ENCODE measurements around the gene MYCN.

The MYCN gene

DNA sequence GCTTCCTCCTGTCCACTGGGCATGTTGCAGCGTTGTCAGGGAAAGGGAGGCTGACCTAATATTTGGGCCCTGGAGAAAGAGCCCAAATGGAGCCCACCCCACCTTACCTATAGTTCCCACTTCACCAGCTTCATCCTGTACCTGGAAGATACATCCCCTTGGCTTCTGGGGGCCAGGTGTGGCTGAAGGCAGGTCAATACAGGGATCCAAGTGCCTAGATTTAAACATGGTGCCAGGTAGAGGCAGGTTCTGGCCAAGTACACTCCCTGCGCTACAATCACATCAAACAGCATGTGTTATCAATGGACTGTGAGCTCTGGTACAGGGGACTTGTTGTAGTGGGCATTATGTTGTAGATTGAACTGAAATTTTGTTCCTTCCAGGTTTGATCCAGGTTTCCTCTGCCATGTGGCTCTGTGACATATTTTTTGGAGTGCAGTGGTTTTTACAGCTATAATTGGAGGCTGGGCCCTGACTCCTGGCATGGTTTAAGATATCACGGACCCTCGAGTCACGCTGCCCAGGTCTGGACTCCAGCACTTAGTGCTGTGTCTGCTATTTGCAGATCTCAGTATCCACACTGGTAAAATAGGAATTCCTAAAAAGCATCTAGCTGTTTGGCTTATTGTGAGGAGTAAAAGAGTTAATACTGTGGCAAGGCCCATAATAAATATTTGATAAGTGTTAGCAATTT, 23.8 kb downstream of the MYCN start:
- TF ChIP-seq, protein P1, sequence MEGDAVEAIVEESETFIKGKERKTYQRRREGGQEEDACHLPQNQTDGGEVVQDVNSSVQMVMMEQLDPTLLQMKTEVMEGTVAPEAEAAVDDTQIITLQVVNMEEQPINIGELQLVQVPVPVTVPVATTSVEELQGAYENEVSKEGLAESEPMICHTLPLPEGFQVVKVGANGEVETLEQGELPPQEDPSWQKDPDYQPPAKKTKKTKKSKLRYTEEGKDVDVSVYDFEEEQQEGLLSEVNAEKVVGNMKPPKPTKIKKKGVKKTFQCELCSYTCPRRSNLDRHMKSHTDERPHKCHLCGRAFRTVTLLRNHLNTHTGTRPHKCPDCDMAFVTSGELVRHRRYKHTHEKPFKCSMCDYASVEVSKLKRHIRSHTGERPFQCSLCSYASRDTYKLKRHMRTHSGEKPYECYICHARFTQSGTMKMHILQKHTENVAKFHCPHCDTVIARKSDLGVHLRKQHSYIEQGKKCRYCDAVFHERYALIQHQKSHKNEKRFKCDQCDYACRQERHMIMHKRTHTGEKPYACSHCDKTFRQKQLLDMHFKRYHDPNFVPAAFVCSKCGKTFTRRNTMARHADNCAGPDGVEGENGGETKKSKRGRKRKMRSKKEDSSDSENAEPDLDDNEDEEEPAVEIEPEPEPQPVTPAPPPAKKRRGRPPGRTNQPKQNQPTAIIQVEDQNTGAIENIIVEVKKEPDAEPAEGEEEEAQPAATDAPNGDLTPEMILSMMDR (IDR thresholded peaks at IDR 0.05; ENCODE audit: control insufficient read depth, extremely low read depth, insufficient read depth) = no peak
- no peak overlapping the region for H3K4me3 ChIP-seq (ENCODE audit: low read depth, low read length)
- no peak for DNase-seq (ENCODE audit: low read depth)

DNA sequence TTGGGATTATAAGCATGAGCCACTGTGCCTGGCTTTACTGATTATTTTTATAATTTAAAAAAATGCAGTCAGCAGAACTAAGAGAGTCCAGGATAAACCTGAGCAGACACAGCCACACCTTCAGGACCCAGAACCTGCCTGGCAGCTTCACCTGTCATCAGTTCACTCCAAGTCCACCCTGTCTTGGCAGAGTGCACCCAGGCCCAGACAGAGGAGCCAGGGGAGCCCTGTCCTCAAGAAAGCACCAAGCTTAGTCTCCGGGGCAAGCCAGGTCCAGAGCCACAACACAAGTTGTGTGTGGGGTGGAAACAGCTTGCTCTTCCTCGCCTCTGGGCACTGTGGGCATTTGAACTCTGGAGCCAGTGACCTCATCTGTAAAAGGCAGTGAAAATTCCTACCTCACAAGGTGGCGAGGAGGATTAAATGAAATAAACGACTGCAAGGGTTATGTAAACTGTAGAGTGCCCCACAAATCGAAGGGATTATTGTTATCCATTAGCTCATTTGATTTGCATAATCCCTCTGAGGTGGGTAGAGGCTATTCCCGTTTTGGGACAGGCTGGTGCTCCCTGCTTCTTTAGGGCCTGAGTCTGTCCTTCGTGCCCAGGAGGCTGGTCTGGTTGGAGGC, 24.7 kb downstream of the MYCN start:
- no peak overlapping the region for H3K4me3 ChIP-seq (ENCODE audit: low read depth, low read length)
- TF ChIP-seq, protein P1 (IDR thresholded peaks at IDR 0.05; ENCODE audit: control insufficient read depth, extremely low read depth, insufficient read depth) = no peak
- DNase-seq (ENCODE audit: low read depth) = peak; percentile 41

DNA sequence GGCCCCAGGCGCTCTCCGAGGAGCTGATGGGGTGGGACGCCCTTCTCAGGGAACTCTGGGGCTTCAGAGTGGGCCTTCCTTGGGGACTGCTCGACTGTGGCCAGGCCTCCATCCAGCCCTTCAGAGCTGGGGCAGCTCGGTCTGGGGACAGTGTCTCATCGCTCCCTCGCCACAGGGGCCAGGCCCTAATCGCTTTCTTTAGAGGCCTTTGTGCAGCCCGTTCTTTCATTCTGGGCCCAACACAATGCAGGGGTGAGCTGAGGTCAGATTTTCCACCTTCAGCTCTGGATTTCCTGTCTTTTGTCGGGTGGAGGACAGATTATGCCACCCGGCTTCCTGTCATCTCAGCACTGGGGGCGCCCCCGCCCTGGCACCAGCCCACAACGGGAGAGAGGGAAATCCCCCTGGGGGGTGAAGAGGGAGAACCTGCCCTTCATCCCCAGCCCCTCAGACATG, 25.2 kb downstream of the MYCN start:
- TF ChIP-seq, protein P1 (IDR thresholded peaks at IDR 0.05; ENCODE audit: control insufficient read depth, extremely low read depth, insufficient read depth) = no peak
- DNase-seq (ENCODE audit: low read depth) = no peak

DNA sequence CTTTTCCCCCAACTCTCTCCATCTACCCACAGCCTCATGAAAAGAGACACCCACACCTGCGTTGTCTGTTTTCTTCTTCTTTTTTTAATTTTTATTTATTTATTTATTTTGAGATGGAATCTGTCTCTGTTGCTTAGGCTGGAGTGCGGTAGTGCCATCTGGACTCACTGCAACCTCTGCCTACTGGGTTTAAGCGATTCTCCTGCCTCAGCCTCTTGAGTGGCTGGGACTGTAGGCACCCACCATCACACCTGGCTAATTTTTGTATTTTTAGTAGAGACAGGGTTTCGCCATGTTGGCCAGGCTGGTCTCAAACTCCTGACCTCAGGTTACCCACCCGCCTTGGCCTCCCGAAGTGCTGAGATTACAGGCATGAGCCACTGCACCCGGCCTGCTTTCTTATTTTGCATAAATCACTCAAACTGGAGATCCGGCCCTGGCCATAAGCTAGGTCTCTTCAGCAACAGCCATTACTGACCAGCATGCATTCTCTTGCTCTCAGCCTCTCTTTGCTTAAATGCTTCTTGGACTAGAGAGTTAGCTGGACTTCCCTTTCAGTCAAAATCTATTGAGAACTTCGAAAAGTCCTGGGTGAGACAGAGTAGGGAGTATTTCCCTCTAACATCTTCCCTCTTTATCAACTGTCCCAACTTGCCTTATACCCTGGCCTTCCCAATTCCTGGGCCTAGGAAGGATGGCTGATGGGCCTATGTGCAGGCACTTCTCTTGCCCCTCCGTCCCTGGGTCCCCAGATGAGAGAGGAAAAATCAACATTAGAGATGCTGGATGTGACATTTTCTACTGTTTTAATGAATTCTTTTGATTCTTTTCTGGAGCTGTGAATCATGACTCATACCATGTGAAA, 27.3 kb downstream of the MYCN start:
- no peak for DNase-seq (ENCODE audit: low read depth)
- TF ChIP-seq, protein P1 (IDR thresholded peaks at IDR 0.05; ENCODE audit: control insufficient read depth, extremely low read depth, insufficient read depth) = no peak
- no peak overlapping the region for H3K4me3 ChIP-seq (ENCODE audit: low read depth, low read length)

More for the DNA sequence above, 25.2 kb downstream of the MYCN start:
- no peak overlapping the region for H3K4me3 ChIP-seq (ENCODE audit: low read depth, low read length)

DNA sequence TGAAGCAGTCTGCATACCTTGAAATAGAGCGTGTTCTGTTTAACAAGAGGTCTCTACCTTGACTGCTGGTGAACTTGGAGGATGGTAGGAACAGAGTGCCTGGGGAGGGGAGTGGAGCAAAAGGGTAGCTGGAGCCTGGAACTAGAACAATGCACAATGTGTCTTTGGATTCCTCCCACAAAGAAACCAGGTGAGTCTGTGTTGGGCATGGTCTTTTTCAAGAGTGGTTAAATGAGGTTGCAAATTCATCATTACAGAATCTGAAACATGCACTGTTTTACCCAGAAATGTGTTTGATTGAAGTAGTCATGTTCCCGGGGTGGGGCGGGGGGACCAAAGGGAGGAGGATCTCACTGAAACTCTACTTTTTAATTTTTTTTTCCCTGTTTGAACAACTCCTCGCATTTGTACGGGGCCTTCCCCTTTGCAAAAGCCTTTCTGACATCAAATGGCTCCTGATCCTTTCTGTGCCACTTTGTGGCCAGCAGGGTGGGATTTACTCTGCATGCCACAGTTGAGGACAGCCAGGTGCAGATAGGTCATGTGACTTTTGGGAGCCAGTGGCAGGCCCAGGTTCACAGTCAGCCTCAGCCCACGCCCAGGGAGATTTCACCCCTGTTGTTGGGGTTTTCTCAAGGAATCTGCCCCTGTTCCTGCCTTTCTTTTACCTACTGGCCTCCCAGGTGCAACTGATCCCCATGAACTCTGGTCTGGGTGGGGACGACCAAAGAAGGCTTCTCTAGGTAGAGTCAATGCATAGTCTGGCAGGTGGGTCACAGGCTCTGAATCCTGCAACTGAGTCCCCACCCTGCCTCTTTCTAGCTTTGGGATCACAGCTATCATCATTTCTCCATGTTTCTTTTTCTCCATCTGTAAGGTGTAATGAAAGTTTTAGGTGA, 28.2 kb downstream of the MYCN start:
- TF ChIP-seq, protein P1 (IDR thresholded peaks at IDR 0.05; ENCODE audit: control insufficient read depth, extremely low read depth, insufficient read depth) = no peak
- DNase-seq (ENCODE audit: low read depth) = no peak
- H3K4me3 ChIP-seq (ENCODE audit: low read depth, low read length) = no peak overlapping the region

DNA sequence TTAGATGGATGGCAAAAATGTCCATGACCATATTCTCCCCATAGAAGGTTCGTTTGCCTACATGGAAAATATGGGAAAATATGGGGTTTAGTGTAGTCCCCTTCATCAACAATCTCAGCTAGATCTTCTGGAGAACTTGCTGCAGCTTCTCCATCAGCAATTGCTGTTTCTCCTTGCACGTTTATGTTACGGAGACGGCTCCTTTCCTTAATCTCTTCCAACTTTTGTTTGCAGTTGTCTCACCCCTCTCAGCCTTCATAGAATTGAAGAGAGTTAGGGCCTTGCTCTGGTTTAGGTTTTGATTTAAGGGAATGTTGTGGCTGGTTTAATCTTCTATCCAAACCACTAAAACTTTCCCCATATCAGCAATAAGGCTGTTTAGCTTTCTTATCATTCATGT, 28.9 kb downstream of the MYCN start:
- H3K4me3 ChIP-seq (ENCODE audit: low read depth, low read length) = no peak overlapping the region
- DNase-seq (ENCODE audit: low read depth) = no peak
- TF ChIP-seq, protein P1 (IDR thresholded peaks at IDR 0.05; ENCODE audit: control insufficient read depth, extremely low read depth, insufficient read depth) = no peak

Measured in LNCaP clone FGC (cell line).